Measurements from ENCODE around the gene MAGI2. TPM values are rescaled to one million over a fixed set of nuclear protein-coding genes. Genes with fewer than 3 reads are reported as not detected.

The MAGI2 gene
- 2.6 and 3.5 TPM in 2 replicates for polyA plus RNA-seq (2014; cell fraction: cytosol; rRNA removed)
- 3.3 and 4.2 TPM in 2 replicates for polyA plus RNA-seq (2014; cell fraction: nucleus; rRNA removed)

DNA sequence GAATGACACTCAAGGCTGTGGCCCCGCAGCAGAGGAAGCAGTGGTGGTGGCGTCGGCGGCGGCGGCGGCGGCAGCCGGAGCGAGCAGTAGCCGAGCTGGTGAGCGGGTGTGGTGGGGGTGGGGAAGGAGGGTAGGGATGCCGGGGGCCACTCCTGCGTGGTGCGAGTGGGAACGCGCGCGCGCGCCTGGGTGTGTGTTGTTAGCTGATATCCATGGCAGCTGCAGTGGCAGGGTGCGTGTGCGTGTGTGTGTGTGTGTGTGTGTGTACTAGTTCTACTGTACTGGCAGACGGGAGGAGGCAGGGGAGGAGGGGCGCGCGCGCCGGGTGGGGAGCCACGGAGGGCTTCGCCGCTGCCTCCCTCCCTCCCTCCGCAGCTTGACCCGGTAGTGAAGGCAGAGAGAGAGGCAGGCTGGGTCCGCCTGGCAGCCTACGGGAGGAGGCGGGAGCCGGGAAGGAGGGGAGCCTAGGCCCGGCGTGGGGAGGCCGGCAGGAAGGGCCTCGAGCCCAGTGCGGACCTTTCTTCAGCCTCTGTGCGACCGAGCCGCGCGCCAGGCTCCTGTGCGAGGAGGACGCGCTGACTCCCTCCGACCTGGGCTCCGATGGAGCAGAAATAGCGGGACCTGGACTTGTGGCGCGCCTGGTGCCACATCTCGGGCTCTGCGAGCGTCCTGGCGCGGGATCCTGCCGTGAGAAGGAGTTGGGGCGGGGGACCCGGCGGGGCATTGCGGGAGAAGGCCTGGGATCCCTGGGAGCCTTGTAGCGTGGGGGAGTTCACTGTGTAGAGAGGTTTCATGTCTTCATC lies at the start of gene MAGI2:
Gene MAGI2, minus strand, starts transcription at position 110 of the 803 bp plus-strand sequence. CDS start 347 bp downstream, outside the sequence.
- DNase-seq (ENCODE audit: low spot score): peak; percentile 78

DNA sequence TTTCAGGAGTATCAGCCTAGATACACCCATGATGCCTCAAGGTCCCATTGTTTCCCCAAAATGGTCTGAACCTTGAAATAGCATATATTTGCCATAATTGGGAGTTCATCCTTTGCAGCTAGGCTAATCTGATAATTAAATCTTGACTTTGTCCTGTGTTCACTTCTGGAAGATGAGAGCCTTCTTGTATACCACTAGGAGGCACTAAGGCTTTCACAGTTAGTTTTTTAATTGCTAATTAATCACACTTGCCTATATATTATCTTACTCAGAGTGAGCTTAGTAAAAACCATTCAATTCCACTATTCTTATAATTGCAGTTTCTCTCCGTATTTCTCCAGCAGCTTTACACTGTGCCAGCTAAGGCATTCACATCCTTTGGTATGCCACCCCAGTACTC lies 48.7 kb upstream of the MAGI2 start:
- DNase-seq (ENCODE audit: low spot score): no peak

DNA sequence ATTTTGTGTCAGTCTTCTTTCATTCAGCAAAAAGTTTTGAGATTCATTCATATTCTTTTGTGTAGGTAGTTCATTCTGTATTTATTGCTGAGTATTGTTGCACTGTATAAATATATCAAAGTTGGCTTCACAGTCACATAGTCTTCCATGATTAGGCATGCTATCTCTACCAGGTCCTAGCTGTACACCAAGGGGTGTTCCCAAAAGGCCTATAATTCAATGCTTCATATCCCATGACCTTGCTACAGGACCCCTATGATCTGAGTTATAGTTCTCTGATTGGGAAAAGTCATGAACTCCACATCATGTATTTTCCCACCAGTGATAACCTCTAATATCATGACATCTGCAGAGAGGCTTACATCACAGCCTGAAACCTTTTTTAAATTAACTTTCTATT lies 47.3 kb upstream of the MAGI2 start:
- DNase-seq (ENCODE audit: low spot score): no peak

DNA sequence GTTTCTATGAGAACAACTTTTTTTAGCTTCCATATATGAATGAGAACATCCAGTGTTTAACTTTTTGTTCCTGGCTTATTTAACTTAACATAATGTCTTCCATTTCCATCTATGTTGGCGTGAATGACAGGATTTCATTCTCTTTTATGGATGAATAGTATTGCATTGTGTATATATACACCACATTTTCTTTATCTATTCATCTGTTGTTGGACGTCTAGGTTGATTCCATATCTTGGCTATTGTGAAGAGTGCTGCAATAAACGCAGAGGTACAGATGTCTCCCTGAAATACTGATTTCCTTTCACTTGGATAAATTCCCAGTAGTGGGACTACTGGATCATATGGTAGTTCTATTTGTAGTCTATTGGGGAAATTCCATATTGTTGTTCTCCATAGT lies 44.3 kb upstream of the MAGI2 start:
- no peak for DNase-seq (ENCODE audit: low spot score)

DNA sequence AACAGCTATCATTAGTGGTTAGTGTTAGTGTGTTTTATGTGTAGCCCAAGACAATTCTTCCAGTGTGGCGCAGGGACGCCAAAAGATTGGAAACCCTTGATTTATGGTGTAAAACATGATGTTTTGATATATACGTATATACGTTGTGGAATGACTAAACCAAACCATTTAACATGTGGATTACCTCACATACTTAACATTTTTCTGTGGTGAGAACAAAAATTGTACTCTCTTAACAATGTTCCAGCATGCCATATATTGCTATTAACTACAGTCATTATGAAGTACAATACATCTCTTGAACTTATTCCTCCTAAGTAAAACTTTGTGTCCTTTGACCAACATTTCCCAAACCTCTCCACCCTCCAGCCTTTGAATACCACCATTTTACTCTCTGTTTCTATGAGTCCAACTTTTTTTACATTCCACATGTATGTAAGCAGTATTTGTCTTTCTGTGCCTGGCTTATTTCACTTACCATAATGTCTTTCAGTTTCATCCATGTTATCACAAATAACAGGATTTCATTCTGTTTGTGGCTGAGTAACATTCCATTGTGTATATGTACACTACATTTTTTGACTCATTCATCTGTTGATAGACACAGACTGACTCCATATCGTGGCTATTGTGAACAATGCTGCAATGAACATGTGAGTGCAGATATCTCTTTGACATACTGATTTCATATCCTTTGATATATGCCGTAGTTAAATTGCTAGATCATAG lies 42.2 kb upstream of the MAGI2 start:
- DNase-seq (ENCODE audit: low spot score): no peak

DNA sequence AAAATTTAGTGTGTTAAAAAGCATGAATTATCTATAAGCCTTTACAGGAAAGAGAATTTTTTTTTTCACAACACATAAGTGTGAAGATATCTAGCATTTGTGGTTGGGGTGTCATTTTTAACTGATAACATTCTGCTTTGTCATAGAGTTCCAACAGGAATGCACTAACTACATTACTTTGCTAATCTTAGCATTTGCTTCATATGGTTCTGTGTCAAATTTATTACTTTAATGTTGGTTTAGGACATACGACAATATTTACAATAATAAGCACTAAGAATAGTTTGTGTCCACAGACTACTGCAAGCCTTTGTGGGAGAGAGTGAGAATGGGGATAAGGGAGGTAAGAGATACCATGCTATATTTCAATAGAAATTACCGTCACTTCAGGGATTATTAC lies 40.6 kb upstream of the MAGI2 start:
- no peak for DNase-seq (ENCODE audit: low spot score)

DNA sequence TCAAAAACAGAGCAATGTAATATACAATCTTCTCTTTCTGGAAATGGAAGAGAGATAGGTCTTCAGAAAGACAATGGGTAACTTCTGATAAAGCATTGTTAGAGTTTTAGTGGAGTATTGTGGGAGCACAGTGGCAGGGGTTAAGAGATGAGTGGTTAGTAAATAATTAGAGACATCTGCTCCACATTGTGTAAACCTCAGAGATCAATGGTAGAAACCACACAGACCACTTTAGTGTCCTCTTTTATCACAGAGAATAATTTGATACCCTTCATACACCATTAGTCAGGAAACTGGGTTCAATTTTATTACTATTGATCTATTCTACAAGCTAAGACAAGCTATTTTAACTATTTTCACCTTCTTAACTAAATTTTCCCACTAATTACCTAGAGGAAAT lies 35.9 kb upstream of the MAGI2 start:
- no peak for DNase-seq (ENCODE audit: low spot score)

DNA sequence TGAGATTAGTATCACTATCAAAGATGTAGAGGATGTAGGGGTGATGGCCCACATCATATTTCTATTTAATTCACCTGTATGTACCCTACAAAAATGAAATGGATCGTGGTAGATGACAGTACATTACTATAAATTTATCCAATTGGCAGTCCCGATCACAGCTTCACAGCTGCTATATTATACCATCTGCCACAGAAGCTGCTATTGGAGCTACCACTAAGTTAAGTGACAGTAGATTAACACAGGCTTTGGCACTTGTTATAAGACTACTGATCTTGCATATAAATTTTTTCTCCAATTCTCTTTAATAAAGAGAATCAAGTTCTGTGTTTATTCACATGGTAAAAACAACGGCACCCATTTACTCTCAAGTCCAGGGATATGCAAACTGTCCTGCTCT lies 24.9 kb upstream of the MAGI2 start:
- no peak for DNase-seq (ENCODE audit: low spot score)

DNA sequence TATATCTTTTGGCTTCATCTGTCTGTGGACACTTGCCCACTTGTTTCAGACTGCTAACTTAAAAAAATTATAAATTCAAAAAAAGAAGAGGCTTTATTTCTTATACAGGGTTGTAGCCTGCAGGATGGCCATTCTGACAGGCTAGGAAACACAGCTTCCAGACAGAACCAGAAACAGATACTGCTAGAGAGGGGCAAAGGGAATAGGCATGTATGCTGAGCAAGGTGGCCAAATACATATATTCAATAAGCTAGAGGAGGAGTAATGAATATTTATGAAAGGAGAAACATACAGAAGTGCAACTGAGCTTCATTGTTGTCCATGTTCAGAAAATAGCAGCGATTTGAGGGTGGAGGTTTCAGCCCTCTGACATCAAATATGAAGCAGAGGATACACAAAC lies 22.0 kb upstream of the MAGI2 start:
- DNase-seq (ENCODE audit: low spot score): no peak

DNA sequence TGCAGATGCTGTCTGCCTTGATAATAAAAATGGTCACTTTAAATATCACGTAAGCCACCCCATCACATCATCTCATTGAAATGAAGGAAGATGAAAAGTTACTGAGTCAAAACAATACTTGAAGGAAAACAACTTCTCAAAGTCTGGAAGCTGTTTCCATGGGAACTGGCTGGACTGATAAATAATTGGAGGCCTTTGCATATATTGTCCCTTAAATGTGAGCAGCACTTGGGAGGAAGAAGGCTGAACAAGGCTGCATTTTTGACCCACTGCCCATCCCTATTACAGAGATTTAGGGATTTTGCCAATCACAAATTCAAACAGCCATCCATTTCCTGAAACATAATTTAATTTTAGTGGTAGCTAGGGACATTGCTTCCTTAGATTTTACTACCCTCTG lies 18.2 kb upstream of the MAGI2 start:
- DNase-seq (ENCODE audit: low spot score): no peak

DNA sequence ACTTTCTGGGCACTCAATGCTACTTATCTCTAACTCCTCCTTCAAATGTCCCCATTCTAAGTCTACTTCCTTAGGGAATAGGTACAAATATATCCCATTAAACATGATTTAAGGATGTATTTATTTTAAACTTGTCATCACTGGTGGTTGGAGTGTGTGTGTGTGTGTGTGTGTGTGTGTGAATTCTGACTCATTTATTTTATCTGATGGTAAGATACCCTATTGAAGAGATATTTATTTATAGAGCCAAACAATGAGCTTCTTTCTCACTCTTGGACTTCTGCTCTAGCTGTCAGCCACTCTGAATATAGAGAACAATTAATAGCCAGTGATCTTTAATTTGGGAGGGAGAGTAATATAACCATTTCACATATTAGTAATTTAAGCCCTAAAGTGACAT lies 17.8 kb upstream of the MAGI2 start:
- DNase-seq (ENCODE audit: low spot score): no peak

DNA sequence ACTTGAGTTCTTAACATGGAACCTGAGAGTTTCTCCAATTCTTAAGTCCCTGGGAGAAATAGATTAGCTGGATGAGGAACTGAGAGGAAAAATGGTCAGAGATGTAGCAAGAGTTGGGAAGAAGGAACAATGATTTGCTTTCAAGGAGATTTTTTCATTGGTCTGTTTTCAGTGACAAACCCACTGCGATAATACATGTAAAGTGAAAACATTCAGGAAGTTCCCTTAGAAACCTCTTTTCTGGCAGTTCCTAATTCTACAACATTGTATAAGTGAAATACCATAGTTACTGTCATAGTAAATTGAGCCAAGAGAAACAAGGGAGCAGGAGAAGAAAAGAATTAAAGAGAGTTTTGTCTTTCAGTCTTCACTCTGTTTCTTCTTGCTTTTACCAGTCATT lies 12.1 kb upstream of the MAGI2 start:
- no peak for DNase-seq (ENCODE audit: low spot score)

DNA sequence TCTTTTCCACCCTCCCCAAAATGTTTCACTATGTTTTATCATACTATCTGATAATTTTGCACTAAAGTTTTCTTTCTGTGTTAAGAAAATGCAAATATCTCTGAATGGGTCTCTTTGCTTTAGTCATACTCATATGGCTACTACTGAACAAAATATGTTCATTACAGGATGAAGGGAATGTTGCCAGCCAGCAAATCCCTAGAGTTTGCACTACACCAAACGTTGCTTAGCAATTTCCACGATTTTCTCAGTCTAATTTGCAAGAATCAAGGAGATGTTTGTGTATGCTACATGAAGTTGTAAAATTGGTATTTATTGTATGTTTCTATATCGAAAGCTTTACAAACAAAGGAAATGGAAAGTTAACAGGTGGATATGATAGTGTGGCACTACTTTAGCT lies 10.6 kb upstream of the MAGI2 start:
- no peak for DNase-seq (ENCODE audit: low spot score)

DNA sequence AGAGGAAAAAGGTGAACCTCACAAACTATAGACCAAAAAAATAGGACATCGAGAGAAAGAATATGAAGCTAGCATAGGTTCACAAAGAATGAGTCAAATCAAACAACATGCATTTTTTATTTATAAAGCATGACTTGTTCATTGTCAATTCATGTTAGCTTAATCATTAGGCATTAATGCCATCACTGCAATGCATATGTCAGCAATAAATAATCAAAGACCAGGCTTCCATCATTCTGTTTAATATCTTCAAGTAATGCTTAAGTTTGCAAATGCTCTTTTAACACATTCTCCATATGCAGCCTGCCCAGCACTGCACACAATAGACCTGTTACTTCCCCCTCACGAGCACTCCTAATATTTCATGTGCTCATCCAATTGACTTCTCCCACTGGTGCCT lies 8.9 kb upstream of the MAGI2 start:
- no peak for DNase-seq (ENCODE audit: low spot score)

DNA sequence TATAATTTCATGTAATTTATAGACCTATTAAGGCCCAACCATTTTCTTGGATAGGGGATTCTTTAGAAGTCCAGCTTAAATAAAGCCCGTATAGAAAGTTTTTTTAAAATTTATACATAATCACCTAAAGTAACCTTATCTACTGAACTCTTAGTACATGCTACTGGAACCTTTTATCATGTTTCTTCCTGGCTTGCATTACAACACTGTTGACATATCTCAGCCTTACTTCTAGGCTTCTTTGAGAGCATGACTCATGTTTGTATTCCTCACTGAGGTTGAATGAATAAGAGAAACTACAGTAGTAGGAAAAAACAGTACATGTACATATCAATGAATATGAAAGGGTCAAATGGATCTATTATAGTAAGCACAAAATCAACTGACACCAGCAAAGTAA lies 8.2 kb upstream of the MAGI2 start:
- no peak for DNase-seq (ENCODE audit: low spot score)

DNA sequence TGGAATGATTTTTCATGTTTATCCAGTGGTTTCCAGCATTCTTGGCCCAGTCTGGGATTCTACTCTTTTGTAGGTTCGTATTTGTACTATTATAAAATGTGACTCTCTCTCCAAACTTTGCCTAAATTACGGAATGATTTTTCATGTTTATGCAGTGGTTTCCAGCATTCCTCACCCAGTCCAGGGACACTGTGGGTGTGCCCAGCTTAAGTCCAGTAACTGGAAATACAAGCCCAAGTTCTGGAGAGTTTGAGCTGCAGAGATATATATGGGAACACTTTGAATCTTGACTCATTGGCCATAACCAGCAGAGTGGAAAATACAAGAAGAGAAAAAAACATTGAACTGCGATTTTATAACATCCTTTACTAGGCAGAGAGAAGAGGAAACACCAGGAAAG lies 5.9 kb upstream of the MAGI2 start:
- no peak for DNase-seq (ENCODE audit: low spot score)

DNA sequence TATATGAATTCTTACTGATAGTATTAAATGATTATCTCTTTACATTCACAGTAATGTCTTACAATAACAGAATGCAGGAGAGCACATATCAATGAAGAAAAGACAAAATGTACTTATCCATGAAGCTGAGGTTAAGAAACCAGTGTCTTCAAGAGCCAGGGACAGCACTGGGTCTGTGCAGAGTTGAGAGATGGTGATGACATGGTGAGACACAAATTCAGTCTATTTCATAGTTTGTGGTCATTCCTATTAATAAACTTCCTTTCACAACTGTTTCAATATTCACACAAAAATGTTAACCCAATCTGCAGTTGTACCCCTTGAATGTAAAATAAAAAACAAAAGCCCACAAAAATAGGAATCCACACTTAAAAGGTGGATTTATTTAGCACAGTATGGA lies 5.3 kb upstream of the MAGI2 start:
- DNase-seq (ENCODE audit: low spot score): no peak

DNA sequence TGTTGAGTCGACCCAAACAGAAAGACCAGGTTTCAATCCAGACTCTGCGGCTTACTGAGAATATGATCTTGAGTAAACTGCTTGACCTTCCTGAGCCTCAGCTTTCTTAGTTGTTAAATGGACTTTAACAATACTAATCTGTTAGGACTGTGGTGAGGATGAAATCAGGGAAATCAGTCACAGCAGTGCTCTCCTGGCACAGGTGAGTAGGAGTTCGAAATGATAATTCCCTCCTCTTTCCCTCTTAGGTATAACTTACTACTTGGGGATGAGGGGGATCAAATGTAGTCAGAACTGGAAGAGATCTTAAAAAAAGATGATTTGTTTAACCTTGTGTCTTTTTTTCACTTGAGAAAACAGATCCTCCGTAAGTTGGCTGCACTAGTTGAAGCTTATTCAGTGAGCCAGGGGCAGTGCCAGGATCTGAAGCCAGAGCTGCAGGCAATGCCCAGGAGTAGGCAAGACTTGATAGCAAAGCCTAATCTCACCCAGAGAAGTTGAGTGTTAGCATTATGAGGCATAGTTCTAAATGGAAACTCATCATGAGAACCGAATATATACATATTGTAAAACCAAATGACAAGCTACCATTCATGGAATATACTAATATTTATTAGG lies 1.8 kb upstream of the MAGI2 start:
- DNase-seq (ENCODE audit: low spot score): no peak

DNA sequence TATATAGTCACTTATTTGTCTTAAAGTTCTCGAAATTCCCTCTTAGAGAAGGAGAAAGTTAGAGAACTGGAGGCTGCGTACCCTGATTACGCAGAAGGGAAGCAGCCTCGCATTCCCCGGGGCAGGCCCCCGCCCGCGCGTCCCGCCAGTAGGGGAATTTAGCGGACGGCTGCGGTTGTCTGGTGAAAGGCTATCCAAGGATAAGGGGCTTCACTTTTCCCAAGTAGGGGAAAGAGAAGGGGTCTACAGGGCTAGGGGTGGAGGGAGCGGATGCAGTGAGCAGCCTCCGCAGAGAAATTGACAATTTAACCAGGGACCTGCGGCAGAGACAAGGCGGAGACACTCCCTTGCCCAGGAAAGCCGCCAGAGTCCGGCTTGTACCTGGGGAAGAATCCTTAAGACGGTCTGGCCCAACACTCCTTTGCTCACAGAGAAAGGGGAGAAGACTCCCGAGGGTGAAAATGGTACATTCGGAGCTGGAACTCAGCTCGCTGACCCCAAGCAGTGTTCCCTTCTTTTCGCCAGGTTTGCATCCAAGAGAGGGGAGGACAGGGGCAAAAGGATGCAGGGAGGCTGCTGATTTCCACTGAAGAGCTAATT lies 994 bp upstream of the MAGI2 start:
- peak; percentile 29 for DNase-seq (ENCODE audit: low spot score)

DNA sequence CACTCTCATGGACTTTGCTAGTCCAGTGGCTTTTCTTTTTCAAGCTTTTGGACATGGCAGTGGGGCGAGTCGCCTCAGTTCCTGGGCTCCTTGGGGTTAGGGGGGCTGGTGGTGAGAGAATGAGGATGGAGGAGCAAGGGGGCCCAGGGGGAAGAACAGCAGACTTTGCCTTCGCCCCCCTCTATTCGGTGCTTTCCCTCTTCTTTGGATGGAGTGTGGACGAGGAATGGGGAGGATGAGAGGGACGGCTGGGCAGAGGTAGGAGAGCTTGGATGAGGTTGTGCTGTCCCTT lies 255 bp downstream of the MAGI2 start:
- no peak for DNase-seq (ENCODE audit: low spot score)

DNA sequence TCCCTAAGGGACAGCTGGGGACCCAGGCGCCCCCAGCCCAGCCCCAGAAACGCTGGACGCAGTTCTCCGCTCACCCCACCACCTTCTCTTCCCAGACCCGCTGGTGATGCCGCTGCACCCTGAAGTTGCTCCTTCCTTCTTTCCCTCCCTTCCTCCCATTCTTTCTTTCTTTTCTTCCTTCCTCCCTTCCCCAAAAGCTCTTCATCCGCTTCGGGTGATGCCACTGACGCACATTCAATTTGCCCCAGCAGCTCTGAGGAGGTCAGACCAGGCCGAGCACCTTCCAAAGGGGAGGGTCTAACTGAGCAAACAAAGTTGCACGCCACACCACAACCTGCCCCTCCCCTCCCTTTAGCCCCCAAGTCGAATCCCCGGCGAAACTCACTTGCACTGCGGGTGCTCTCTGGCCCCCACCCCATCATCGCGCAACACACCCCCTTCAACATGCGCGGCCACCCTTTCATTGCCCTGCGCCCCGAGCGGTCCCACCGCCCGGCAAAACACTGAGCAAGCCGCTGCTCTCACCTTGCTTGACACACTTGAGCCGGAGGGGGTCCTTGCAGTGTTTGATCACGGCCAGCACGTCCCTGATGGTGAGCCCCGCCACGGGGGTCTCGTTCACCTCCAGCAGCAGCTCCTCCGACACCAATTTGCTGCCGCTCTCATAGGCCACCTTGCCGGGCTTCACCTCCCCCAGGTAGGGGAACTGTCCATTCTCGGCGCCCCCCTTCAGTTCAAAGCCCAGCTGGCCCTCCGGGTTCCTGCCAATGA lies 787 bp downstream of the MAGI2 start:
- DNase-seq (ENCODE audit: low spot score): peak; percentile 29

DNA sequence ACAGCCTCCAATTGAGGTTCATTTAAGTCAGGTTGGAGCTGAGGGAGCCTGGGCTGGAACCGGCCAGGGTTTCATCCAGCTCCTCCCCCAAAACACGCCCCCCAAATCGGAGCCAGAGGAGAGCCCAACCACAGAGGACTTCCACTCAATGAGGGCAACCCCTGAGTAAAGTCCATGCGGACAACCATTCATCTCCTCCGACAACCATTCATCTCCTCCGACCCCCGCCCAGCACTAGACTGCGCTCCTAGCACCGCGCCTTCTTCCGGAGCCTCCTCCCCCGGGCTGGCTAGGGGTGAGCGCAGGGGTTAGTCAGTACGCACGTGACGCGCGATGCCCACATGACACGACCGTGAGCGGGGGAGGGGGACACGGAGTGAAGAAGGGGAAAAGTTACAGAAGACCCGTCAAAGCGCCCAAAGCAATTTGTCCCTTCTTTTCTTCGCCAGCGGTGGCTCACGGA lies 1.4 kb downstream of the MAGI2 start:
- DNase-seq (ENCODE audit: low spot score): peak; percentile 86
